HG02571 (cell line): Measurements from ENCODE around the gene UTS2B.
"Not testable (repeated sequence)": the region's sequence is repeated elsewhere in the genome, so short reads cannot be mapped to it uniquely, and the experiment has no call there.

ENCODE experiments used
- ATAC-seq: cut with Tn5 transposase; IDR thresholded peaks from one replicate; pipeline ENCODE4 v1.9.1; 2021; ENCODE audit warnings: mild to moderate bottlenecking, moderate library complexity; ENCODE audit not compliant: unreplicated experiment

The UTS2B gene

DNA sequence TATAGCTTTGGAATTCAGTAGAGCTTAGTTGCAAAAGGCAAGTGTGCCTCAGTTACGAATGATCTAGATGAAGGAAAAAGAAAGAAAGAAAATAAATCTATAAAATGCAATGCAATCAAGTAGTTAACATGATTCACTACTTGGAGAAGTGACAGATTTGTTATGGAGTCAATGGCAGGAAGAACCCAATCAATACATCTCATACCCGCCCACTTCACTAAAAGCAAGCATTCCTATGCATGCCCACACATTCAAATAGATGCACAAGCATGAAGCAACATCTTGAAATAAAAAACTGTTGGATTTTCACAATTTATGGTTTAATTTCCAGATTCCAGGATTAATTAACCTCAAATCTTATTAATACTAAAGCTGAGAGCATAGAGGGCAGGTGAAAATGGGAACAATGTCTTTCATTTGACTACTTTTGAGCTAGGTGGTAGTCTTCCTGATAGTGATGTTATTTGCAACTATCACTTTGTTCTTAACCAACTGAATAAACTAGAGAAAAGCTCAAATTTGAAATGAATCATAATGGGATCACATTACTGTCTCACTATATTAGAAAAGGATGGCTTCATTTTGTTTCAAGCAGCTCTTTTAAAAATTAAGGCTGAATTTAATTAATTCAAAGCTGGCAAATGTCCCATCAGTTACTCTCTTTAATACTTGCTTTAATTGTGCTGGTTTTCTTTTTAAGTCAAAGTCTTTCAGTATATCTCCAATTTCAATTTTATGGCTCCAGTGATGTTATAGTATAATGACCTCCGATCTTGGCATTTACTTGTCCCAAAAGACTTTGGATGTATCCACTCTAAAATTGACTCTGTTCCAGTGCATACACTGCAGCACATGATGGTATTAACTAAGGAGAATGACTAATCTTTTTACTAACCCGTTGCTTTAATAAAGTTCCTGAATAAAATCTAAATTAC is 47.8 kb downstream of the UTS2B start:
- ATAC-seq = no peak

DNA sequence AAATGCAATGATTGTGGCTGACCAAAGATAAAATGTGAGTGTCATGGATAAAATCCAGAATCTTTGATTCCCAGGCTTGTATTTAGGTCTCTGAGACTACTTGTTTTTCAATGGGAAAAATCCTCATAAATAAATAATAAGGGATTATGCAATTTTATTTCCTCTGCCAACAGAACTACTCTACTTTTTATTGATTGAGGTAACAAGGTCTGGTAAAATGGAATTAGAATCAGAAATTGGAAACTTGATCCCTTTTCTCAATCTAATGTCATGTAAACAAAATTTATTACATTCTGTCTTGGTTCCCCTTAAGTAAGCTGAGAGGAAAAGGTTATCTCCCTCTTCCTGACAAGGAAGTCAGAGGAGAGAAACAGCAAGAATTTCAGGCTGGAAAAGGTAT is 49.4 kb downstream of the UTS2B start:
- no peak for ATAC-seq

DNA sequence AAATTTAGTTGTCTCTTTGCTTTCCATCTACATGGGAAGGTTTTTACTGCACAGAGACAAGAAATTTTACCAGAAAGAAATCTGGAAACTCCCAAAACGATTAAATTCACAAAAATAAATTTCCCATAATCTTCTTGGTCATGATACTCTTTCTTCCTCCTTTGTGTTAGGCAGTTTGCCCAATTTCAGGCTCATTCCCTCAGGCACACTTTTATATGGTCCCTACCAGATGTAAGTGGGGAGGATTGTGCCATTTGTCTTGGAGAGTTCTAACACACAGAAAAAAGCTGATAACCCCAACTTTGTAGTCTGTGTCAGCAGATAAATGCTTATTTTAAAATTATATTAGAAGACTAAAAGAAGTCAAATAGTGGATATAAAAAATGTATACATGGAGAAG is 50.2 kb downstream of the UTS2B start:
- ATAC-seq = no peak

DNA sequence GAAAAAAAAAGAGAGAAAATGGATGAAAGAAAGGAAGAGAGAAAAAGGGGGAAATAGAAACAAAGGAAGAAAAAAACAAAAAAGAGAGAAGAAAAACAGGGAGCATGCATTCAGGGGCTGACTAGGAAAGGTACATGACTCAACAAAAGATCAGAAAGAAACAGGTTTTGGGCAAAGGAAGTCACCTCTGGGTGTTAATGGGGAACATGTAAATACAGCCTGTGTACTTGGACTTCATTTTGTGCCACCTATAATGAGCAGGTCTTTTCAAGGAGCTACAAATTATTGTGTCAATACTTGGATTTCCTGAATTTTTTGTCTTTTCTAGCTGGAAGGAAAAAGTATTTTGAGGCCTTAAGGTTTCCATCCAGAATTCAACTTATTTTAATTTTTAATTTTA is 54.6 kb downstream of the UTS2B start:
- no peak for ATAC-seq

DNA sequence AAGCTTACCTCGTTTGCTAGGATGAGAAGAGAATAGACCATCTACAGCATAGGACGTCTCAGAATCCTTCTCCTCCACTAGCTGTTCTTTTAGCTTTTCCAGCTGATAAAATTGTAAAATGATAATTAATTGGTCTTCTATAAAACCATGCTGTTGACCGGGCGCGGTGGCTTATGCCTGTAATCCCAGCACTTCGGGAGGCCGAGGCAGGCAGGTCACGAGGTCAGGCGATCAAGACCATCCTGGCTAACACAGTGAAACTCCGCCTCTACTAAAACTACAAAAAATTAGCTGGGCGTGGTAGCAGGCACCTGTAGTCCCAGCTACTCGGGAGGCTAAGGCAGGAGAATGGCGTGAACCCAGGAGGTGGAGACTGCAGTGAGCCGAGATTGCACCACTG is 55.1 kb downstream of the UTS2B start:
- ATAC-seq = not testable (repeated sequence)

DNA sequence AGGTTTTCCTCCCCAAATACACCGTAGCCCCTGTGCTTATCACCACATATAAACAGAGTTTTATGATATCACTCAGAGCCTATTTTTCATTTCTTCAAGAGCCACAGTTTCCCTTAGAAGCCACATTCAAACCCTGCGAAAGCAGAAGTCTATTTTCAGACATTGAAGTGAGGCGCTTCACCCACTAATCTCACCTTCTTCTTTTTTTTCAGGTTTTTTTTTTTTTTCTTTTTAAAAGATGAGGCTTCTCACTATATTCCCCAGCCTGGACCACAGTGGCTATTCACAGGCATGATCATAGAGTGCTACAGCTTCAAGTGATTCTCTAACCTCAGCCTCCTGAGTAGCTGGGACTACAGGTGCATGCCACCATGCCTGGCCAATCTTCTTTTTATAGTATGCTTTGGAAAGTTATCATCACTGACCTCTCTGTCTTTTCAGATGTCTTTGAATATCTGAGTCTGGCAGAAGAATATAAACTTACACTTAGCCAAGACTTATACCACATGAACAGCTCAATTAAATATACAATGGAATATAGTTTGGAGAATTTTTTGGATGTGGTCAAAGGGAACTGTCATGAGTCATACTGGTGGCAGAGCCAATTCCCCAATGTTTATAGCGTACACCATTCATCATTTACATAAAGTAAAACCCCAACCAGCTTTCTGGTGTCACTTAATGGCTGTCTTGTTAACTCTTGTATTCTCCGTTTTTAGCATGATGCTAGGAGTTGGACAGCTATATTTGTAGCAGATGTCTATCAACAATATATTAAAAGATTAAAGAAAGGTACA is 60.8 kb downstream of the UTS2B start:
- peak; percentile 79 for ATAC-seq

DNA sequence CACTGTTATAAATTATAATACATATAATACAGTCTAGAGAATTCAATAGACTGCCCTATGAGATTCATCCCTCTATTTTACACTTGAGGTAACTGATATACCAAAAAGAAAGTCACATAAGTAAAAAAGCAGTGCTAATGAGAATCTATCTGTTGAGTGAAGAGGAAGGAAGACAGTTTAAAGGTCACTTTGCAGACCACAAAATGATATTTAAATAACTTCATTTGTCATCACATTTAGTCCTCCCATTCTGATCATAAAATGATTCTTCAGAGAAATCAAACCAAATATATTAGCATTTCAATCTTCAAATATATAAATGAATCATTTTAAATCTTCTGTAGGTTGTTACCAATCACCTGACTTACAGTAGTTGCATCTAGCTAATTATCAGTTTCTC is 61.6 kb downstream of the UTS2B start:
- no peak for ATAC-seq

DNA sequence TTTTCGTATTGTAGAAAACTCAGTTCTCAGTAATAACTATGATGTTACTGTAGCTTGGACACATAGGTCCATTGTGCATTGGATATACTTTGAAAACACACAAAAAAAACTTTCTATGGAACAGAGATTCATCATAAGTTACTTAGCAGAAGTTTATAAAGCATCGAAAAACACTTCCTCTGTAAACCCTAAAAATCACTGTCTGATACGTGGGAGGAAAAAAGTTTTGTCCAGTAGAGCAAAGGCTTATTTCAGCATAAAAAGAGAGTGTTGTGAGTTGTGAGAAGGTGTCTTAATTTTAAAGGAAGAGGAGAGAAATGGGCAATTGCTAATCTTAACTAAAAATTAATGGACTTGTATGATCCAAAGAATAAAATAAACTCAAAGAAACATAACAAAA is 66.5 kb downstream of the UTS2B start:
- ATAC-seq = no peak

DNA sequence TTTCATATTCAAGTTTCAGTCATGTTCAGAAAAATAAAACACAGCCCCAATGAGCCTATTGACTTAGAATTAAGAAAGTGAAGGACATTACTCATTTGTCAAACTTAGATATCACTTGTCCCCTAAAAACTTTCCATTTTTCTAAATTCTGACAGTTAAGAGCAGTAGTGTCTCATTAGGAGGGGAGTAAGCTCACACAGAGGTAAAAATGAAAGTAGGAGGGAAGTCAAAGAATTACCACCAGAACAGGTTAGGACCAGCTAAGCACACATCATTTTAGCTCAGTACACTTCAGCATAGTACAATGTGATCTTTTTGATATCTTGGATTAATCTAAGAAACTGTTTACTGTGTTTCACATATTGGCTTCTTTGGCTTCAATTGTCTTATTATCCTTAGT is 67.0 kb downstream of the UTS2B start:
- peak; percentile 70 for ATAC-seq

DNA sequence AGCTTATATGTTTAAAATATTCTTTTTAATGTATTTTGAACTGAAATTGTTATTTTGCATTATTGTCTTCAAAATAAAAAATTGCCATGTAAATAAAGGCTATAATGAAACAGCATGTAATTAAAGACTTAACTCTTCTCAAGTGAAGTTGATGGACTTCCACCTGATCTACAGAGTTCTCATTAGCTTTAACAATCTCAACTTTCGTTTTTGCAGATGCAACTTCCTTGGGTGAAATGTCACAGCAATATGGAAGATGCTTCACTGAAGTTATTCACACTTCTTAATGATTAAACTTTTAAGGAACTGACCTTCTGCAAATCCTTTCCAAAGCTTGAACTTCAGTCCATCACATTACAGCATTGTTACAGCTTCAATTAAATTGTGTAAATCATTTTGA is 67.7 kb downstream of the UTS2B start:
- no peak for ATAC-seq

DNA sequence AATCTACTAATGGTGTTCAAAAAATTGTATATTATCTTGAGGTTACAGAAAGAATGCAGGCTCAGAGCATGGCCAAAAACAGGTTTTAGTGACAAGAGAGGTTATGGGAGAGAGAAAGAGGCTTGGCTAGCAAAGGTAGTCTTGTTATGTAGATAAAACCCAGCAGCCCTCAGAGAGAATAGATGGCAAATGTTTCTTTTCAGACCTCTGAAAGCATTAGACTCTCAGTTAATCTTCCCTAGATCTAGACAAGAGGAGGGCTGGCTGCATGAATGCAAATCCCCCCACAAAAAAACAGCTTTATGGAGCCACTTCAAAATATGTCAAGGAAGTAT is 69.1 kb downstream of the UTS2B start:
- ATAC-seq = no peak

DNA sequence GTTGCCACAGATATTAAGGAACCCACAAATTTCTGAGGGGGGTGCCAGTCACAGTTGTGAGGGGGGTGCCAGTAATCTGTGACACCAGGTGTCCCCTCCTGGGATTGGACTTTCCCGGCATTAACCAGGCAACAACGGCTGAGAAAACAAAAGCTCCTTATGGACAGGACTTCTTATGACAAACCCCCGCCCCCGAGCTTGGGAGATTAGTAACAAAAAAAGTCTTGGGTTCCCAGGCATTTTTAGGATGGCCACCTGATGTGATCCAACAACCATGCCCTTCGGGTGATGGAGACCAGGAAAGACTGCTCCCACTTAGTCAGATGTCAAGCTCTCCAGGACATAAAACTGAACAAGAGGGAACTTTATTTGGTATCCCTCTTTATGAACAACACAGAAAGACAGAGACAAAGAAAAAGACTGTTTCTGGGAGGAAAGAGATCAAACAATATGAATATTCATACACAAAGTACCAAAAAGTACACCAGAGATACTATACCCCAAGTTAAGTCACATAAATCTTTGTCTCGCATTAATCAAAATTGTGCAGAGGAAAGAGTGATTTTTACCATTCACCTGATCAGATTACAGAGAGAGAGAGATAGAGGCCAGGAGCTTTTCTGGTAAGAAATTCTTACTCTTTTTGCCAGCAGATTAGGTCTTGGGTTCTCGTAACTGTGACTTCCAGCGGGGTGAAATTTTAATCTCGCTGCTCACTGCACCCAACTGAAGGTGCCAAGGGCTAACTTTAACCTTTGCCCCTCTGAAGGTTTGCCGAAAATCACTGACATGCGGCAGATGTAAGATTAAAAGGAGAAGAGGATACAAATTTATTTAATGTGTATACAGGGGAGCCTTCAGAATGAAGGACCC is 69.7 kb downstream of the UTS2B start:
- ATAC-seq = no peak

DNA sequence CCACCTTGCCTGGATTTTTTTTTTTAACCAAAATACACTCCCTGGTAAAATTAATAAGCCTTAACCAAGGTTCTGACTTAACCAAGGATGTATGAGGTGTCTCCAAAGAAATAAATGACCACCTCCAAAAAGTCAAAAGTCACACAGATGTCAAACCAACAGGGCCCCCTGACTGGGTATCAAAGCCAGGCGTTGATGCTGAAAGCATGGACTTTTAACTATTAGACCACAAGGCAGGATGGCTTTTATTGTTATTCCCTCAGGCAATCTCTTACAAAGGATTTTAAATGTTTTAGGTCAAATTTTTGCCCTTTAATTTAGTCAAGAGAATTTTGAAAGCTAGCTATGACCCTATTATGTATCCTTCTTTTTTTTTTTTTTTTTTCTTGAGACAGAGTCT is 70.8 kb downstream of the UTS2B start:
- ATAC-seq = no peak

DNA sequence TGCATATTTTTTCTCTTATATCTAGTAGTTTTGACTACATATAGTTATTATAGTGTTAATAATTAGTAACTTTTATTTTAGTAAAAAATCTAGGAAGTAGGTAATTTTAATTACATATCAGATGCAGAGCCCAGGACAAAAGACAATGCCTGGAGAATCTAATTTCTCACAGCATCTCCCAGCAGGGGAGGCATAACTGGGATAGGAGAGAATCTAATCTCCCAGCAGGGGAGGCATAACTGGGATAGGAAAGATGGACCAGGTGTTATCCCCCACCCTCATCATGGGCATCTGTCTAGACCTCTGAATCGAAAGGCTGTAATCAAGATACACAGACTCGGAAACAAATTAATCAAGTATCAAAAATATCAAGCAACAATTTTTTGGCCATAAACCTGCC is 73.0 kb downstream of the UTS2B start:
- no peak for ATAC-seq

DNA sequence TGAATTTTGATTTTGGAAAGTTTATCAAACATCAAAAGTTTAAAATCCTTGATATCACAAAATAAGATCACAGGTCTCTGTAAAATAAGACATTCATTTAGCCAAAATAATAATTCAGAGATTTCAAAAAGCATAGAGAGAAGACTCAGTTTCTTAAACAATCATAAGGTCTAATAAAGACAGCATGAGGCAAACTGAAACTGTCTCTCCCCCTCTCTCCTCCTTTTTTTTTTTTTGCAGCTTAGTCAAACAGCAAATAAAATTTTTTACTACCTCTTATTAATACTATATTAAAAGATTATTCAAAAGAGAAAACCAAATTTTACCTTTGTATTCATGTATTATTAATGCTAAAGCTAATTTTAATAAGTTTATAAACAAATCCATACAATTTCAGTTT is 73.9 kb downstream of the UTS2B start:
- ATAC-seq = no peak

DNA sequence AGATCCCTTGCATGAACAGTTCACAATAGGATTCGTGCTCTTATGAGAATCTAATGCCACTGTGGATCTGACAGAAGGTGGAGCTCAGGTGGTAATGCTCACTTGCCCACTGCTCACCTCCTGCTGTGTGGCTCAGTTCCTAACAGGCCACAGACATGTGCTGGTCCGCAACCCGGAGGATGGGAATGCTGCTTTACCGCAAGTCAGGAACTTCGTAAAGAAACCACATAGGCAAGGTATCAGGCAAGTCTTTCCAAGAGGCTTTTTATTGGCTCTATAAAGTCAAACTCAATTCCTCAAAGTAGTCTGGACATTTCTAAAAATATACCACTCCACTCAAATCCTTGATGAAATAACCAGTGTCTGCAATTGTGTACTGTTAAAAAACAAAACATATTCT is 75.2 kb downstream of the UTS2B start:
- no peak for ATAC-seq

DNA sequence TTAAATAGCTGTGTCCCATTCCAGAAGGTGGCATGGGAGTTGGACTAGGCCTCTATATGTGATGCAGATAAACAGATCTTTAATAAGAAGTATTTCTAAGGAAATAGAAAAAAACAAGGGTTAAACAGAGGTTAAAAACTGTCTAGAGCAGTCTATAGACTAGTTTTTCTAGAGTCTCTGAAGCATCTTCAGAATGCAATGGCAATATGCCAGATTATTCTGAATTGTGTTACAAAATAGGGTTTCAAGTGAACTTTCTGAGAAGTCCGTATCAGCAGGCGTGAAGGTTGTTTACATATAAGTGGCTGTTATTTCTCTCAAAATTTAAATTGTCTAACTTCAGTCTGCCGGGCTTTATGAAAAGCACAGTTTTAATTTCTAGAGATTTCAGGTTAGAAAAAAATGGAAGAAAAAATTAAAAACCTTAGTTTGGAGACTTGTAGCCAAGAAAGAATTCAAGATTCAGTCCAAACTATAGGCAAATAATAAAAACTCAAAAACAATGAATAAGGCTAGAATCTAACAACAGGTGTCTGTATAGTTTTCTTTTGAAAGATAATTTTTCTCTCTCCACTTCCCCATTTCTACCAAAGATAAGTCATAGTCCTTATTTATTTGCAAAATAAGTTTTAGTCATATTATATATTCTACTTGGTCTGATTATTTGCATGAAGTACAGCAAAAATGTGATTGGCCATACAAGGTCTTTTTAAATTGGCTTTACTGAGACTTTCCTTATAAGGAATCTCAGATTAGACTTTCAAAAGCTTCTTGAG is 76.0 kb downstream of the UTS2B start:
- no peak for ATAC-seq

DNA sequence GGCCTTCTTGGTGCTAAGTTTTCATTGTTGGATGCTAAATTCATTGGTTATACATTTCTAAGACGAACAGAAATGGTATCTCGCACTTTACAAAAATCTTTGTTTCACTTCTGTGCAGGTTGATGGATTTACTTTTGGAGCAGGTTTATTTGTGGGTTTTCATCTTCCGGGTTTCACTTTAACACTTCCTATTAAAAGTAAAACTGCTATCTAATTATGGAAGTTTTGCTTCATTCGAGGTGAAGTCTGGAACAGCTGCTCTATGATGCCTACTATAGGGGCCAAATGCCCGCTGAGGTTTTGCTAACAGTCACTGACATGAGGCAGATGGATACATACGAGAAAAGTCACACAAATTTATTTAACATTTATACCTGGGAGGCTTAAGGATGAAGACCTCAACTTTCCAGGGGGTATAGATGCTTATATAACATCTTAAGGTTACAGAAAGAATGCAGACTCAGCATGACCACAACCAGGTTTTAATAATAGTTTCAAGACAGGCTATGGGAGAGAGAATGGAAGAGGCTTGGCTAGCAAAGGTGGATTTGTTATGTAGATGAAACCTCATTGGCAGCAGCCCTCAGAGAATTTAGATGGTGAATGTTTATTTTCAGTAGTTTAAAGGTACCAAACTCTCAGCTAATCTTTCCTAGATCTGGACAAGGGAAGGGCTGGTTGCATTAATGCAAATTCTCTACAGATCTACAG is 77.1 kb downstream of the UTS2B start:
- ATAC-seq = no peak

DNA sequence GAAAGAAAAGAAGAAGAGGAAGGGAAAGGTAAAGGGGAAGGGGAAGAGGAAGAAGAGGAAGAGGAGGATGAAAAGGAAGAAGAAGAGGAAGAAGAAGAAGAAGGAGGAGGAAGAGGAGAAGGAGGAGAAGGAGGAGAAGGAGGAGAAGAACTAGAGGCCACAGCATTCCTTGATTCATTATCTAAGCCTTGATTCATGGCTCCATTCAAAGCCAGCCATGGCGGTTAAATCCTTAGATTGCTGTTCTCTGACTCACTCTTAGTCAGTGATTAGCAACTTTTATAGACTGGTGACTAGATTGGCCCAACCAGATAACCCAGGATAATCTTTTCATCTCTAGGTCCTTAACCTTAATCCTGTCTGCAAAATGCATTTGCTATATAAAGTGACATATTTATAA is 83.7 kb downstream of the UTS2B start:
- ATAC-seq = no peak

DNA sequence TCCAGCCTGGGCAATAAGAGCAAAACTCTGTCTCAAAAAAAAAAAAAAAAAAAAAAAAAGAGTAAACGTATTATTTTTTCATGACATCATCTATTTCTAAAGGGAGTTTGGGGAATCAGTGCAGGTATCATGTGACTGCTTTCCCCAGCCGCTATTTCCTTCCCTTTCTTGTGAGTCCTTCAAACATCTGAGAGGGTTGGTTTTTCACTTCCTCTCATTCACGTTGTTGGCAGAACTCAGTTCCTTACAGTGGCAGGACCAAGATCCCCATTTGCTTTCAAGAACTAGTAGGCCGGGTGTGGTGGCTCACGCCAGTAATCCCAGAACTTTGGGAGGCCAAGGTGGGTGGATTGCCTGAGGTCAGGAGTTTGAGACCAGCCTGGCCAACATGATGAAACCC is 84.3 kb downstream of the UTS2B start:
- peak; percentile 75 for ATAC-seq
